T-helper 22 cell (primary cell): ENCODE measurements around the gene SNX20.

Source experiments
- DNase-seq: peaks from one replicate; pipeline ENCODE4 v3.0.0-alpha.2; 2020; ENCODE audit warnings: low read depth

Gene SNX20

GRCh38 chr16:50659806-50660205 is 21.3 kb downstream of the SNX20 start:
- no peak for DNase-seq

DNA sequence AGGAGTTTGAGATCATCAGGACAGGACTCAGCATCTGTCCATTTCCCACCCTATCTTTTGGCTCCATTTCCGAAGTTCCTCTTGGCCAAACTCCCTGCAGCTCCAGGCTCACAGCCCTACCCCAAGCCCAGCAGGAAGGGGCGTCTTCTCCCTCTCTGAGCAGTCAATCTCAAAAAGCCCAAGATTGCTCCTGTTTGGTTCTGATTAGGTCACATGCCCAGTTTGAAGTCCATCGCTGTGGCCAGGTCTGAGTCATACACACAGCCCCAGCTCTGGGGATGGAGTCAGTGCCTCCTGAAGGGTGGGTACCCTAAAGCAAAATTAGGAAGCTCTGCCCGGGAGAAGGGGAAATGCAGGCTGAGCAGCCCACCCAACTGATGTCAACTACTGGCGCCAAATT is 23.9 kb downstream of the SNX20 start:
- DNase-seq, result no peak

GRCh38 chr16:50655558-50656055 is 25.5 kb downstream of the SNX20 start:
- DNase-seq, result no peak

GRCh38 chr16:50653633-50654519 is 27.2 kb downstream of the SNX20 start:
- DNase-seq, result no peak

- no peak for DNase-seq
Observed at GRCh38 chr16:50652836-50653425, 28.2 kb downstream of the SNX20 start.

DNA sequence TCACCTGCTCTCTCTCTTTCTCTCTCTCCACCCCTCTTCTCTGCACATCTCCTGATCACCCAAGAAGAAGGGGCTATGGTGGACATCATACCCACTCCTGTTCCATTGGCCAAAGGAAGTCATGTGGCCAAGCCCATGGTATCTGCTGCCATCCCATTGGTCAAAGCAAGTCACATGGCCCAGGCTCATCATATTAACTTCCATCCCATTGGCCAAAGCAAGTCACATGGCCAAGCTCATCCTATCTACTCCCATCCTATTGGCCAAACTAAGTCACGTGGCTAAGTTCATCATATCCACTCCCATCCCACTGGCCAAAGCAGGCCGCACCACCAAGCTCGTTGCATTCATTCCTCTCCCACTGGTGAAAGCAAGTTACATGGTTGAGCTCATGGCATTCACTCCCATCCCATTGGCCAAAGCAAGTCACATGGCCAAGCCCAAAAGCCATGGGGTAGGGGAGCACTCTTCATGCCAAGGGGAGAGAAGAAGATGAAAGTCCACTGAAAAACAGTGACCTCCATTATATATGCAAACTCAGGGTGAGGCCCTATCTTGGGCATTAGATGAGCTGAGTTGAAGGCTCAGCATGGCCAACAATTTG is 29.2 kb downstream of the SNX20 start:
- no peak for DNase-seq

DNA sequence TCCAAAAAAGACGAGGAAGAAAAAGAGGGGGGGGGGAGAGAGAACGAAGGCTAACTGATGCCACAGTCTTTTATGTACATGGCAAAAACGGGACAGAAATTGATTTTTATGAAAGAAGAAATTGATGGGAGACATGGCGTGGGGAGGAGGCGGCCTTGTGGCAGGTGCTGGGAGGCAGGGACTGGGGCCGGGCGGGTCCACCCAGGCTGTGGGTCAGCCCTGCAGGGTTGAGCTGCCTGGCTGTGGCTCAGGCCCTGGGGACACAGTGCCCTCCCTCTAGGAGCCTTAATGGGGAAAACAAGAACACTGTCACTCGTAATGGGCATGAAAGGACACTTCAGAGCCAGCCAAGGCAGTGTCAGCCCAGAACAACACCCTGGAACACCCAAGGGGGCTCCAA is 34.8 kb downstream of the SNX20 start:
- no peak for DNase-seq

DNA sequence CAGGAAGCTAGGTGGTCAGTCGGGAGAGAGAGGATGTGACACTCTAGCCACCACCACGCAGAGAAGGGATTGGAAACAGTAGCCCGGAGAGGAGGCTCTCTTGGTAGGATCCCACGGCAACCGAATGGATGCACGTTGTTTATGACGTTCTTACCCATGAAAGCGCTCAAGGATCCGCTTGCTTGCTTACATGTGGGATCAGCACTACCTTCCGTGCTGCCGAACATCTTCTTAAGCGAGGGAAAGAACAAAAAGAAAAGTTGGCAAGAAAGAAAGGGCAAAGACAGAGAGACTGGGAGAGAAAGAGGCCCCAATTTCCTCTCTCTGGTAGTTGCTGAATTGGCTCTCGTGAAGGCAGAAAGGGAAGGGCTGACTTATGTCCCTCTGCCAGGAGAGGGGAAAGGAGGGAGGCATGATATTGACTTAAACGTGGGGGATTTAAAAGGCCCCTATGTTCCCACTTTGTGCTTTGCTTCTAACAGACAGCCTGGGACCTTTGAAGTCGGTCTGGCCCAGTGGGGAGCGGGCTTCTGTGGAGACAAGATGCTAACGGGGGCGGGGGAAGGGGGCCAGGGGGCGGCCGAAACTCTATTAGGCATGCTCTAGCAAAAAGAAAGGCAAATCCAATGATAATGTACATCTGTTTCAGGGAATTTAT is 35.4 kb downstream of the SNX20 start:
- DNase-seq, result no peak

DNA sequence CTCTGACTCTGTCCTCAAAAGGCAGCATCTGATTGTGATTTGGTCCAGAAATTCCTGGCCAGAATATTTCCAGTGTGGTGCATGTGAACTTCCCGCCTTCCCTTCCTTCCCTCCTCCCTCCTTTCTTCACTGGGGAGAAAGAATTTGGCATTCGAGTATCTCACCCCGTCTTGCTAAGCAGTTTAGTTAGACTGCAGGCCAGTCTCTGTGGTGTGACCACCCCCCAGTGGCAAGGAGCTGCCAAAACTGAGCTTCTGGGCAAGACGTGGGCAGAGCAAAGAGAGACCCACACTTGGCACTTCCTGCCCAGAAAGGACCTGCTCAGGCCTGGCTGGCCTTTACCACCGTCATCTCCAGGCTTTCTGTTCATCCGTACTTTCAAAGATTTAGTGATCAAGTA is 36.4 kb downstream of the SNX20 start:
- DNase-seq, result no peak

GRCh38 chr16:50644245-50644644 is 36.9 kb downstream of the SNX20 start:
- no peak for DNase-seq

- no peak for DNase-seq
Observed at GRCh38 chr16:50643192-50643591, 37.9 kb downstream of the SNX20 start.

GRCh38 chr16:50642349-50642748 is 38.8 kb downstream of the SNX20 start:
- DNase-seq, result no peak

DNA sequence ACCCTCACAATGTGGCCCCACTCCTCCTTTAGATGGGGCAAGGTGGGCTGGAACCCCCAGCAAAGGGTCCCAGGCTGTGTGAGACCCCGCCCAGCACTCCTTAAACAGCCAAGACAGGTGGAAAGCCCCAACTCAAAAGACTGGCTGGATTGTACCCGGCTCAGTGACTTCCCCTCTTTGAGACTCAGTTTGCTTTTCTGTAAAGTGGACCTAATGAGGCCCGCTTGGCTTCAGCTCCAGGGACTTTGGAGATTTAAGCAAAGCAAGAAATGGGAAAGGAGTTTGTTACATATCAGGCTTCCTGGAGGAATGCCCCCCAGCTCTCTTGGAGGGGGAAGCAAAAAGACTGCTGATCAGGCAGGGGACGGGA is 39.3 kb downstream of the SNX20 start:
- no peak for DNase-seq

GRCh38 chr16:50640919-50641817 is 39.9 kb downstream of the SNX20 start:
- no peak for DNase-seq

- no peak for DNase-seq
Observed at GRCh38 chr16:50640391-50640790, 40.7 kb downstream of the SNX20 start.

DNA sequence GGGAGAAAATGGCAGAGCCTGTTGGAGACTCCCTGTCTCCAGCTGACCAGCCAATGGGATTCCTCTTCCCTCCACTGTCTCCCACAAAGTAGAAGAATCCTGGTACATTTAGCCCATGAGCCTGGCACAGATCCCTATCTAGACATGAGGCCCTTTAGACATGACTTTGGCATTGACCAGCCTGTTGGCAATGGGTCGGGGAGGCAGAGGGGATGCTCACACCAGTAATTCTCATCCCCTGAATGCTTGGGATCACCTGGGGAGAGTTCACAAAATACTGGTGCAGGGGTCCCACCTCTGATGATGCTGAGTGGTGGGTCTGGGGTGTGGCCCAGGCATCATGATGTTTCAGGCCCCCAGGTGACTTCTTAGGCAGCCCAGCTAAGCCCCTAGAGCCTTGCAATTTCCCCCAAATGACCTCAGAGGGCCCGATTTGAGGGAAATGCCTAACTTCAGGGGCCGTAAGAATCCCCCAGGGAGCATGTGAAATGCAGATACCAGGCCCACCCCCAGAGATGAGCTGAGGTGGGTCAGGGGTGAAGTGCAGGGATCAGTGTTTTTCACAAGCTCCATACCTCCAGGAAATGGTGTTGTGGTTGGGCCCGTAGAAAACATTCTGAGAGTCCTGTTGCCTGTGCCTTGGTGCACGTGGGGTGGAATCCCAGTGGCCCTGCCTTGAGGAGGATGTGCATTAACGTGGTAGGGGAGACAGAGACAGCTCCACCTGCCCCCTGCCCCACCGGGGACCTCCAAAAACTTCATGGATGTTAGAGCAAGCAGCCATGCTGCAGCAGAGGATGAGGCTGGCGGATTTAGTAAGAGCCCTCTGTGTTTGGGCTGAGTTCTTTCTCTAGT is 42.1 kb downstream of the SNX20 start:
- no peak for DNase-seq

DNA sequence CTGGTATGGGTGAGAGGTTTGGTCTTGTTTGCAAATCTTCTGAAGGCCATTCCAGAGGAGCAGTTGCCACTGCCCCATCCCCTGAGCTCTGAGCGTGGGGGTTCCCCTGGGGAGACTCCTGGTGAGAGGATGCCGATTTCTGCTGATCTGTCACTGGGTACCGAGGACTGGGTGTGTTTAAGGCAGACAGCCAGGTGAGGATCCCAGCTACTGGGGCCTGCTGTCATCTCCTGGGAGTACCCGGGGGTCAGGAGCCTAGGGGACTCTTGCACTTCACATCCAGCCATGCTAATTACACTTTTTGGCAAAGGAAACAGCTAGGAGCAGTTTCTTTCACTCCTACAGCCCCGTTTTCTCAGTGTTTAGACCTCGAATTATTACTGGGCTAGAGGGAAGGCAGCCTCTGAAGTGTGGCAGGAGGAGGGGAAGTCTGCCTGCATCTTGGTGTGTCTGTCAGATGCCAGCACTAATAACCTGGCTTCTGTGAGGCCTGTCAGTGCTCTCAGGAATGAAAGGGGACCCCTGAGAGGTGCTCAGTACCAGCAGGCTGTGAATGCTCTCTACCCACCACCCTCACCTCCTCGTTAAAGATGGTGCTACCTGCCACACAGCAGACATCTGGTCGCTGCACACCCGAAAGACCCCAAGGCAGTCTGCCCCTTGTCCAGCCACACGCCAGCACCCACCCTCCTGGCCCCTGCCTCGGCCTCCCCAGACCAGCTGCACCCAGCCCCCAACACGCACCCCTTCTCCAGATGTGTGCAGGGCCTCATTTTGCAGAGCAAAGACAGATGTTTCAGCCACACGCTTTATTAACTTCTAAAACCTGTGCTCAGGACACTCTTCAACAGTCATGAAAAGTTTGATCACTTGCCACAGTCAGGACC is 43.2 kb downstream of the SNX20 start:
- DNase-seq, result no peak

GRCh38 chr16:50636753-50637374 is 44.2 kb downstream of the SNX20 start:
- DNase-seq, result no peak
